ENCODE measurements around the gene DDC. TPM values are rescaled to one million over a fixed set of nuclear protein-coding genes. Genes with fewer than 3 reads are reported as not detected.
"Not testable (repeated sequence)": the region's sequence is repeated elsewhere in the genome, so short reads cannot be mapped to it uniquely, and the experiment has no call there.

DDC gene
- total RNA-seq, 2 donors from 2014 or later, result 85.4 to 90.2 TPM

DNA sequence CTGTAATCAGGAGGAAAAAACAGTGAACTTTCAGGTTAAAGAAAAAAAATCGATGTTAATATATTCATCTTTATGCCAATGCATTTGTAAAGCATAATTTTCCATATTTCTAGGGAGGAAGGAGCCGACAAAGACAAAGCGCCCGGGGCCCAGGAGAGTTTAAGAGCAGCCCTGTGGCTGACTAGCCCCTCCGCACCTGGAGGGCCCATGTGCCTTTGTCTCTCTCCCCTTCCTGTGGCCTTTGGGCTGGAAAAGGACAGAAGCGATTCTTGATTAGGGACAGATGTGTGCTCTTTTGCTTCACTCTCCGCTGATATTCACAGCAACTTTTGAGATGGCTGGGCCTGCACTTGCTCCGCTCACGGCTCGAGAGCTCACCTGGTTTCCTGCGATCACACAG, 23.1 kb downstream of the DDC start:
- intact Hi-C loops (cut with DNase I), result no loop called here
- Histone ChIP-seq H3K9ac (ENCODE audit: low read depth in 2 of 2, low read length in 2 of 2) (no peak overlapping the region), H3K27me3 (no peaks in the 10 kb centered on the region), H3K9me3 (no peaks in the 10 kb centered on the region), H3K4me3 (no peak overlapping the region), H3K4me1 (no peaks in the 10 kb centered on the region), H3K27ac (no peak overlapping the region), H3K36me3 (no peaks in the 10 kb centered on the region)
- DNase-seq, result no peak
- TF ChIP-seq, protein P1, sequence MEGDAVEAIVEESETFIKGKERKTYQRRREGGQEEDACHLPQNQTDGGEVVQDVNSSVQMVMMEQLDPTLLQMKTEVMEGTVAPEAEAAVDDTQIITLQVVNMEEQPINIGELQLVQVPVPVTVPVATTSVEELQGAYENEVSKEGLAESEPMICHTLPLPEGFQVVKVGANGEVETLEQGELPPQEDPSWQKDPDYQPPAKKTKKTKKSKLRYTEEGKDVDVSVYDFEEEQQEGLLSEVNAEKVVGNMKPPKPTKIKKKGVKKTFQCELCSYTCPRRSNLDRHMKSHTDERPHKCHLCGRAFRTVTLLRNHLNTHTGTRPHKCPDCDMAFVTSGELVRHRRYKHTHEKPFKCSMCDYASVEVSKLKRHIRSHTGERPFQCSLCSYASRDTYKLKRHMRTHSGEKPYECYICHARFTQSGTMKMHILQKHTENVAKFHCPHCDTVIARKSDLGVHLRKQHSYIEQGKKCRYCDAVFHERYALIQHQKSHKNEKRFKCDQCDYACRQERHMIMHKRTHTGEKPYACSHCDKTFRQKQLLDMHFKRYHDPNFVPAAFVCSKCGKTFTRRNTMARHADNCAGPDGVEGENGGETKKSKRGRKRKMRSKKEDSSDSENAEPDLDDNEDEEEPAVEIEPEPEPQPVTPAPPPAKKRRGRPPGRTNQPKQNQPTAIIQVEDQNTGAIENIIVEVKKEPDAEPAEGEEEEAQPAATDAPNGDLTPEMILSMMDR (IDR thresholded peaks at IDR 0.05), result no peak

DNA sequence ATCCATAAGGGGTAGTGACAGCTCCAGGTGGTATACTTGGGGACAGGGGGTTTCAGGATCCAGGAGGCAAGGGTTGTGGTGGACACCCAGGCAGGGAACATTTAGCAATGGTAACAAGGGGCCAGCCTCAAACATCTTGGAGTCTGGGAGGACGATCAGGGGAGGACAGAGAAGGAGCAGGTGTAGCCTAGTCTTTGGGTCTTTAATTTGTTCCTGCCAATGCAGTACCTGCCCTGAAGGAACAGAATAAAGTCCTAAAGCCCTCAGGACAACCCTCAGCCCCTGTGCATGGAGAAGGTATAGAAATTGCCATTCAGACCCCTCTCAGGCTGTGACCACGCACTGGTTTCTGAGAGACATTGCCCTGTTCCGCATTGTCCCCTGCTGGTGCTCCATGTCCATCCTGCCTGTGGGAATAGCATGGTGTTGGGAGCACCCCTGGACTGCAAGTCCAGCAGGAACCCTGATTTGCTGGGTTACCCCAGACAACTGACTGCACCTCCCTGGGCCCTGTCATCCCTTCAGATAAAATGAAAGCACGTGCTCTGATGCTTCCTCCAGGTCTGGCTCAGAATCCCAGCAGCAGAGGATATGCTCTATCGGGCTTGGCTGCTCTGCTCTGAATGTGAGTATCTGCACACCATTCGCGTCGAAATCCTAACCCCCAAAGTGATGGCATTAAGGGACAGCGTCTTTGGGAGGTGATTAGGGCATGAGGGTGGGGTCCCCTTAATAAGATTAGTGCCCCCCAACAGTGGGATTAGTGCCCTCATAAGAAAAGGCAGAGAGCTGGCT, 24.2 kb downstream of the DDC start:
- DNase-seq, result no peak
- H3K9me3 ChIP-seq, result no peaks in the 10 kb centered on the region
- no peak overlapping the region for H3K4me3 ChIP-seq
- intact Hi-C loops (cut with DNase I), result no loop called here
- H3K27ac ChIP-seq, result no peak overlapping the region
- no peak overlapping the region for H3K9ac ChIP-seq (ENCODE audit: low read depth in 2 of 2, low read length in 2 of 2)
- H3K27me3 ChIP-seq, result no peaks in the 10 kb centered on the region
- H3K4me1 ChIP-seq, result no peaks in the 10 kb centered on the region
- no peaks in the 10 kb centered on the region for H3K36me3 ChIP-seq
- TF ChIP-seq, protein P1 (IDR thresholded peaks at IDR 0.05), result no peak

DNA sequence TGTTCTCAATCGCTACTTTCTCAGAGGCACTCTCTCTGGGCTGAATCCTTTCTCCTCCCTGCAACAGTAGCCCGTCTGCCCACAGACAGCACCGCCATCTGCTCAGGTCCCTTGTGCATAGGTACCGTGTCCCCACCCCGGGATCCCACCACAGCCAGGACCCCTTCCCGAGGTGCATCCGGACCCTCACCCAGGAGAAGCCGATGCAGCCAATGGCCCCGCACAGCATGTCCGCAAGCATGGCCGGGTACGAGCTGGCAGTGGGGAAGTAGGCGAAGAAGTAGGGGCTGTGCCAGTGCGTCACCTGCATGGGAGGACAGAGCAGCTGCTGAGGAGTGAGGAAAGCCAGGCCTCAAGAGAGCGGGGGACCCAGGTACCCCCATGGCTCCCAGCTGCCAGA, 25.5 kb downstream of the DDC start:
- intact Hi-C loops (cut with DNase I), result no loop called here
- H3K9me3 ChIP-seq, result no peaks in the 10 kb centered on the region
- no peak for DNase-seq
- H3K27me3 ChIP-seq, result no peaks in the 10 kb centered on the region
- H3K9ac ChIP-seq (ENCODE audit: low read depth in 2 of 2, low read length in 2 of 2), result no peak overlapping the region
- no peak overlapping the region for H3K27ac ChIP-seq
- TF ChIP-seq, protein P1 (IDR thresholded peaks at IDR 0.05), result no peak
- H3K4me1 ChIP-seq, result no peaks in the 10 kb centered on the region
- H3K36me3 ChIP-seq, result no peaks in the 10 kb centered on the region
- no peak overlapping the region for H3K4me3 ChIP-seq

DNA sequence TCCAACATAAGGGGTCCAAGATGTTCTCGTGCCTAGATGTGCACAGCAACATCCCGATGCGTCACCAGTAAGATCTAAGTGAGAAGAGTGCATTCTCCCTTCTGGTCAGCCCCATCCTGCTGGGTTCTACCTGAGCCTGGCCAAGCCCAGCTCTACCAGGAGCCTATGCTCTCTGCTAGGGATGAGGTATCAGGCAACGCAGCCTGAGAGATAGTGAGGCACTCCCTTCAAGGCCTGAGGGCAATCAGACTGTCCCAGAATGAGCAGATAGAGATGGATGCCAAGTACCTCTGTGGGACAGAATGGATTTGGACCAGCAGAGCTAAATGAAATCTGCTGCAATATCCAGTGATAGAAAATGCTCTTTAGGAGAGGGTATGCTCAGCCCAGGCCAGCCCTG, 26.7 kb downstream of the DDC start:
- Histone ChIP-seq H3K27me3 (no peaks in the 10 kb centered on the region), H3K9ac (ENCODE audit: low read depth in 2 of 2, low read length in 2 of 2) (no peak overlapping the region), H3K4me1 (peaks cover 4% of the 10 kb centered on the region), H3K9me3 (no peaks in the 10 kb centered on the region), H3K27ac (no peak overlapping the region), H3K36me3 (no peaks in the 10 kb centered on the region), H3K4me3 (no peak overlapping the region)
- intact Hi-C loops (cut with DNase I), result no loop called here
- no peak for DNase-seq
- TF ChIP-seq, protein P1 (IDR thresholded peaks at IDR 0.05), result no peak

DNA sequence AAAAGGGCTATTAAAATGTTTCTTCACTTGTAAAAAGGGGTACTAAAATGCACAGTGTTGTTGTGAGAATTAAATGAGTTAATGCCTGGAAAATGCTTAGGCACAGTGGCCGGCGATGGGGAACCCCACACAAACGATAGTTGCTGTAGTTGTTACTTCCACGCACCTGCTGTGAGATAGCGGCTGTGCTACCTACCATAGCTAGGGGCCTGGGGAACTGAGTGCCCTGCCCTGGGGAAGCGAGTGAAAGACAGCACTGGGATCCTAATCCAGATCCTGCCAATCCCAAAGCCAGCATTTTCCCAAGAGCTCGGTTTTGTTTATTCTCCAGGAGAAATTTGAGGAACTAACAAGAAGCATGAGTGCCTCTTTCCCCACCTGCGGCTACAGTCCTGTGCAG, 27.8 kb downstream of the DDC start:
- H3K27ac ChIP-seq, result no peak overlapping the region
- no peaks in the 10 kb centered on the region for H3K9me3 ChIP-seq
- no peak overlapping the region for H3K9ac ChIP-seq (ENCODE audit: low read depth in 2 of 2, low read length in 2 of 2)
- H3K4me1 ChIP-seq, result peaks cover 4% of the 10 kb centered on the region
- H3K4me3 ChIP-seq, result no peak overlapping the region
- no peaks in the 10 kb centered on the region for H3K36me3 ChIP-seq
- TF ChIP-seq, protein P1 (IDR thresholded peaks at IDR 0.05), result no peak
- H3K27me3 ChIP-seq, result no peaks in the 10 kb centered on the region
- DNase-seq, result no peak
- intact Hi-C loops (cut with DNase I), result no loop called here

DNA sequence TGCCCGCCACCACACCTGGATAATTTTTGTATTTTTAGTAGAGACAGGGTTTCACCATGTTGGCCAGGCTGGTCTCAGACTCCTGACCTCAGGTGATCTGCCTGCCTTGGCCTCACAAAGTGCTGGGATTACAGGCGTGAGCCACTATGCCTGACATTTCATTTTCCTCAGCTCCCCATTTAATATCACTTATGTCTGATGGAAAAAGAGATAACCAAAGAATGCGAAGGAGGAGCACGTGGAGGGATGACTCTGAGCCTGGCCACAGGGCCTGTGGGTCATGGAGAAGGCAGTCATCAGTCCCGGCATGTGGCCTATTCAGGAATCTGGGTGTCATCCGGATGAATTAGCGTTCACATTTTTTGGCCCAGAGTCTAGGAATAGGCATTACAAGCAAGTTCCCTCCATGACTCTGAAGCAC, 29.9 kb downstream of the DDC start:
- H3K27me3 ChIP-seq; H3K27ac ChIP-seq; H3K9me3 ChIP-seq; intact Hi-C loops (cut with DNase I); H3K36me3 ChIP-seq; H3K9ac ChIP-seq (ENCODE audit: low read depth in 2 of 2, low read length in 2 of 2); DNase-seq; H3K4me1 ChIP-seq; H3K4me3 ChIP-seq: not testable (repeated sequence)

All from colonic mucosa (tissue), 4 donors.